Measurements from ENCODE around the gene CCND1.

The CCND1 gene

GRCh38 chr11:69647761-69648497 is 7.0 kb downstream of the CCND1 start:
- 0 out of 2 replicates have a peak, but pooled peaks have one; percentile 18 for TF ChIP-seq POLR2AphosphoS5 (IDR thresholded peaks at IDR 0.05; ENCODE audit: low read depth, low read length)
- TF ChIP-seq REST (IDR thresholded peaks at IDR 0.05; ENCODE audit: insufficient read depth in 1 of 2, low read depth in 2 of 2, low read length in 2 of 2): no peak

- TF ChIP-seq FOXP2 (optimal IDR thresholded peaks at IDR 0.05; ENCODE audit: borderline replicate concordance, extremely low read depth, extremely low read length, insufficient read depth) (no peak), SIN3A (IDR thresholded peaks at IDR 0.05; ENCODE audit: borderline replicate concordance, insufficient read depth, low read length) (no peak), POLR2AphosphoS5 (IDR thresholded peaks at IDR 0.05; ENCODE audit: low read depth, low read length) (no peak), TAF1 (IDR thresholded peaks at IDR 0.05; ENCODE audit: borderline replicate concordance, insufficient read depth, low read length) (no peak), REST (IDR thresholded peaks at IDR 0.05; ENCODE audit: insufficient read depth in 1 of 2, low read depth in 2 of 2, low read length in 2 of 2) (no peak)
Observed at GRCh38 chr11:69648679-69649575, 8.0 kb downstream of the CCND1 start.

- peak; percentile 43; the same call in 1 of the 2 replicates for TF ChIP-seq POLR2AphosphoS5 (IDR thresholded peaks at IDR 0.05; ENCODE audit: low read depth, low read length)
- no peak for TF ChIP-seq REST (IDR thresholded peaks at IDR 0.05; ENCODE audit: insufficient read depth in 1 of 2, low read depth in 2 of 2, low read length in 2 of 2)
- no peak for TF ChIP-seq FOXP2 (optimal IDR thresholded peaks at IDR 0.05; ENCODE audit: borderline replicate concordance, extremely low read depth, extremely low read length, insufficient read depth)
Observed at GRCh38 chr11:69649576-69649900, 8.6 kb downstream of the CCND1 start.

GRCh38 chr11:69650081-69650831 is 9.3 kb downstream of the CCND1 start:
- no peak for TF ChIP-seq REST (IDR thresholded peaks at IDR 0.05; ENCODE audit: insufficient read depth in 1 of 2, low read depth in 2 of 2, low read length in 2 of 2)

All from PFSK-1 (cell line).